A673 (cell line): ENCODE results near the gene DEAF1. TPM values are rescaled to one million over a fixed set of nuclear protein-coding genes. Genes with fewer than 3 reads are reported as not detected.

Experiments used
- BruUV-seq: library from RNA; stranded (reverse); fragments of 400-500 nt; replicated peaks from 2 replicates; lab custom pipeline; 2021; lab: Mats Ljungman, UMichigan
- CTCF ChIA-PET: fragments of 300-600 bp; sonication (Branson Sonifier 250); formaldehyde crosslinking; loops from one replicate; lab custom pipeline; 2022; ENCODE audit warnings: antibody characterized with exemption; lab: Charles Lee
- POLR2A ChIA-PET: fragments of 300-600 bp; sonication (Branson Sonifier 250); formaldehyde crosslinking; loops from one replicate; lab custom pipeline; 2022; ENCODE audit warnings: antibody characterized with exemption; ENCODE audit not compliant: low non-redundant PET; lab: Charles Lee
- DNase-seq: peaks from one replicate; pipeline ENCODE4 v3.0.0-alpha.2; 2015; ENCODE audit warnings: low spot score
- H3K27ac ChIP-seq: fragments of 200-600 bp; sonication (generic); 2 replicates; pipeline ENCODE4 v1.5.1; 2016; ENCODE audit warnings: mixed run types, low read depth, mild to moderate bottlenecking, mixed read lengths, antibody characterized with exemption, low read length; ENCODE audit not compliant: poor library complexity, severe bottlenecking
- H3K27me3 ChIP-seq: fragments of 200-600 bp; sonication (generic); replicated peaks from 2 replicates; pipeline ENCODE4 v1.6.1; 2017; ENCODE audit warnings: mixed run types, low read depth, mild to moderate bottlenecking, mixed read lengths, antibody characterized with exemption, low read length; ENCODE audit not compliant: insufficient read depth, poor library complexity
- H3K36me3 ChIP-seq: fragments of 200-600 bp; sonication (generic); 2 replicates; pipeline ENCODE4 v1.6.1; 2016; ENCODE audit warnings: mixed run types, mild to moderate bottlenecking, mixed read lengths, antibody characterized with exemption, low read length; ENCODE audit not compliant: insufficient read depth, poor library complexity, severe bottlenecking
- H3K4me1 ChIP-seq: fragments of 200-600 bp; sonication (generic); 2 replicates; pipeline ENCODE4 v1.6.1; 2017; ENCODE audit warnings: mixed run types, mild to moderate bottlenecking, mixed read lengths, antibody characterized with exemption, low read length; ENCODE audit not compliant: insufficient read depth, poor library complexity, severe bottlenecking
- H3K4me3 ChIP-seq: fragments of 200-600 bp; sonication (generic); 2 replicates; pipeline ENCODE4 v1.5.1; 2016; ENCODE audit warnings: low read depth, mixed run types, mild to moderate bottlenecking, mixed read lengths, low read length; ENCODE audit not compliant: poor library complexity, severe bottlenecking
- H3K9me3 ChIP-seq: fragments of 200-600 bp; sonication (generic); 2 replicates; pipeline ENCODE4 v1.6.1; 2016; ENCODE audit warnings: mixed run types, low read depth, mild to moderate bottlenecking, mixed read lengths, antibody characterized with exemption, low read length; ENCODE audit not compliant: poor library complexity, severe bottlenecking
- EZH2 ChIP-seq: fragments of 200-600 bp; sonication (generic); IDR thresholded peaks from 2 replicates; pipeline ENCODE4 v1.6.1; 2017; ENCODE audit warnings: borderline replicate concordance, low read depth, mild to moderate bottlenecking, mixed read lengths, antibody characterized with exemption, low read length; ENCODE audit not compliant: poor library complexity, severe bottlenecking
- intact Hi-C: fragments of 100-400 bp; cut with micrococcal nuclease; formaldehyde crosslinking; loops from one replicate; pipeline ENCODE4 v1.10.0; 2022; ENCODE audit not compliant: unreplicated experiment
- total RNA-seq: library from RNA; stranded (reverse); gene quantifications from 2 replicates; pipeline ENCODE4 v1.2.3, GENCODE V29; 2021
- TF ChIP-seq, protein P1 (sequence below): fragments of 300-800, 200-600 bp; sonication (generic); conservative IDR thresholded peaks from 2 replicates; pipeline ENCODE4 v1.5.1; 2017; ENCODE audit warnings: low read depth, mild to moderate bottlenecking, antibody characterized with exemption, low read length, moderate library complexity, mixed read lengths

The DEAF1 gene
- total RNA-seq, 1 experiment from 2014 or later = 56.7 TPM

- ChIA-PET CTCF (no interaction called here), POLR2A (no interaction called here)
- H3K36me3 ChIP-seq = peaks cover 34% of the 10 kb centered on the region
- H3K4me1 ChIP-seq = peaks cover 16% of the 10 kb centered on the region
- no peak for DNase-seq
- no peaks in the 10 kb centered on the region for H3K9me3 ChIP-seq
- H3K27me3 ChIP-seq = no peaks in the 10 kb centered on the region
- H3K4me3 ChIP-seq = no peak overlapping the region
- TF ChIP-seq, protein P1, sequence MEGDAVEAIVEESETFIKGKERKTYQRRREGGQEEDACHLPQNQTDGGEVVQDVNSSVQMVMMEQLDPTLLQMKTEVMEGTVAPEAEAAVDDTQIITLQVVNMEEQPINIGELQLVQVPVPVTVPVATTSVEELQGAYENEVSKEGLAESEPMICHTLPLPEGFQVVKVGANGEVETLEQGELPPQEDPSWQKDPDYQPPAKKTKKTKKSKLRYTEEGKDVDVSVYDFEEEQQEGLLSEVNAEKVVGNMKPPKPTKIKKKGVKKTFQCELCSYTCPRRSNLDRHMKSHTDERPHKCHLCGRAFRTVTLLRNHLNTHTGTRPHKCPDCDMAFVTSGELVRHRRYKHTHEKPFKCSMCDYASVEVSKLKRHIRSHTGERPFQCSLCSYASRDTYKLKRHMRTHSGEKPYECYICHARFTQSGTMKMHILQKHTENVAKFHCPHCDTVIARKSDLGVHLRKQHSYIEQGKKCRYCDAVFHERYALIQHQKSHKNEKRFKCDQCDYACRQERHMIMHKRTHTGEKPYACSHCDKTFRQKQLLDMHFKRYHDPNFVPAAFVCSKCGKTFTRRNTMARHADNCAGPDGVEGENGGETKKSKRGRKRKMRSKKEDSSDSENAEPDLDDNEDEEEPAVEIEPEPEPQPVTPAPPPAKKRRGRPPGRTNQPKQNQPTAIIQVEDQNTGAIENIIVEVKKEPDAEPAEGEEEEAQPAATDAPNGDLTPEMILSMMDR = no peak
- no peak for TF ChIP-seq EZH2
- no peak overlapping the region for H3K27ac ChIP-seq
- intact Hi-C loops = no loop called here
- BruUV-seq = no TSS peak
These were observed 5.4 kb downstream of the DEAF1 start for GRCh38 chr11:689625-690024.

DNA sequence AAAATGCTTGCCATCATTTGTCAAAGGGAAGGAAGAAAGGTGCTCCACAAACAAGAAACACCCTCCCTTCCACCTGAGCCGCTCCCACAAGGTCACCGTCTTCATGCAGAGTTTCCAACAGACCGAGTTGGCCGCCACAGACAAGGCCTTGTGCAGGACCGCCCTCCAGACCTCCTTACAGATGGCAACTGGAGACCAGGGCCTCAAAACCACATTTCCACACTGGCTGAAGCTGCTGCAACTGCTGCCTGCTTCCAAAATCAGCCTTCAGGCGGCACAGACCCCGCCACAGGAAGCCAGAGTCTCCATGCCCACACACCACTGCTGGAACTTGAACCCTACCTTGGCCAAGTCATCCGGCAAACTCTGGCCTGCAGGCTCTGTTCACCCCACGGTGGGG lies 6.3 kb downstream of the DEAF1 start:
- ChIA-PET POLR2A (no interaction called here), CTCF (no interaction called here)
- H3K36me3 ChIP-seq = peaks cover 42% of the 10 kb centered on the region
- no peak overlapping the region for H3K27ac ChIP-seq
- no peak overlapping the region for H3K4me3 ChIP-seq
- H3K4me1 ChIP-seq = peaks cover 10% of the 10 kb centered on the region
- BruUV-seq = no TSS peak
- H3K27me3 ChIP-seq = no peaks in the 10 kb centered on the region
- no peaks in the 10 kb centered on the region for H3K9me3 ChIP-seq
- intact Hi-C loops = no loop called here
- DNase-seq = no peak
- no peak for TF ChIP-seq EZH2
- TF ChIP-seq, protein P1 = no peak

DNA sequence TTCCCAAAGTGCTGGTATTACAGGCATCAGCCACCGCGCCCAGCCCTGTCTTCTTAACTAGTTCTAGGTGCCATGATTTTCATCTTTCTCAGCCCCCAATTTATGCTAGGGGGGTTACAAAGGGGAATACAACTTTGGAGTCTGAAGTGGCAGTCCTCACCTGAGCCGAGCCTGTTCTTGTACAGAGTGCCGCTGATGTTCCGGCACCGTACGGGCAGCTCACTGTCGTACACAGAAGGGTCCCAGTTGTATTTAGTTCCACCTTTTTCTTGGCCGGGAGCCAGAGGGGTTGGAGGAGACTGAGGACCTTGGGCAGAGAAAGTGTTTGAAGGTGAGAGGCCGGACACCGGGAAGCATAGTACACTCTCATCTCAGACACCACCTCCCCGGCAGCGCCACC lies 7.3 kb downstream of the DEAF1 start:
- intact Hi-C loops = no loop called here
- no peak for DNase-seq
- POLR2A ChIA-PET = no interaction called here
- Histone ChIP-seq H3K4me1 (peaks cover 1% of the 10 kb centered on the region), H3K27ac (no peak overlapping the region), H3K4me3 (no peak overlapping the region), H3K36me3 (peaks cover 49% of the 10 kb centered on the region), H3K27me3 (no peaks in the 10 kb centered on the region), H3K9me3 (no peaks in the 10 kb centered on the region)
- TF ChIP-seq EZH2 = no peak
- TF ChIP-seq, protein P1 = no peak
- no TSS peak for BruUV-seq
- CTCF ChIA-PET = no interaction called here
